Left lobe of liver (tissue), 2 donors: ENCODE data around the gene ZFP62. TPM values are rescaled to one million over a fixed set of nuclear protein-coding genes. Genes with fewer than 3 reads are reported as not detected.
"Not testable (repeated sequence)": the region's sequence is repeated elsewhere in the genome, so short reads cannot be mapped to it uniquely, and the experiment has no call there.

ENCODE experiments used
- ATAC-seq: fragments of 200-7000 bp; cut with Tn5 transposase; one replicate; pipeline ENCODE4 v1.9.1; 2020; ENCODE audit warnings: mild to moderate bottlenecking, moderate library complexity
- DNase-seq: peaks from one replicate; pipeline ENCODE4 v3.0.0-alpha.2; 2020; ENCODE audit warnings: low spot score
- total RNA-seq: library from RNA; stranded (reverse); gene quantifications from one replicate; pipeline ENCODE4 v1.2.1, GENCODE V29; 2021
- donor health status: DM: no; HTN: no; CAD: no; lungs with moderate emphysema.
- donor health status: DM: no; HTN: yes; CAD: no.

Gene ZFP62
- total RNA-seq, 1 donor from 2014 or later: 7.3 TPM

DNA sequence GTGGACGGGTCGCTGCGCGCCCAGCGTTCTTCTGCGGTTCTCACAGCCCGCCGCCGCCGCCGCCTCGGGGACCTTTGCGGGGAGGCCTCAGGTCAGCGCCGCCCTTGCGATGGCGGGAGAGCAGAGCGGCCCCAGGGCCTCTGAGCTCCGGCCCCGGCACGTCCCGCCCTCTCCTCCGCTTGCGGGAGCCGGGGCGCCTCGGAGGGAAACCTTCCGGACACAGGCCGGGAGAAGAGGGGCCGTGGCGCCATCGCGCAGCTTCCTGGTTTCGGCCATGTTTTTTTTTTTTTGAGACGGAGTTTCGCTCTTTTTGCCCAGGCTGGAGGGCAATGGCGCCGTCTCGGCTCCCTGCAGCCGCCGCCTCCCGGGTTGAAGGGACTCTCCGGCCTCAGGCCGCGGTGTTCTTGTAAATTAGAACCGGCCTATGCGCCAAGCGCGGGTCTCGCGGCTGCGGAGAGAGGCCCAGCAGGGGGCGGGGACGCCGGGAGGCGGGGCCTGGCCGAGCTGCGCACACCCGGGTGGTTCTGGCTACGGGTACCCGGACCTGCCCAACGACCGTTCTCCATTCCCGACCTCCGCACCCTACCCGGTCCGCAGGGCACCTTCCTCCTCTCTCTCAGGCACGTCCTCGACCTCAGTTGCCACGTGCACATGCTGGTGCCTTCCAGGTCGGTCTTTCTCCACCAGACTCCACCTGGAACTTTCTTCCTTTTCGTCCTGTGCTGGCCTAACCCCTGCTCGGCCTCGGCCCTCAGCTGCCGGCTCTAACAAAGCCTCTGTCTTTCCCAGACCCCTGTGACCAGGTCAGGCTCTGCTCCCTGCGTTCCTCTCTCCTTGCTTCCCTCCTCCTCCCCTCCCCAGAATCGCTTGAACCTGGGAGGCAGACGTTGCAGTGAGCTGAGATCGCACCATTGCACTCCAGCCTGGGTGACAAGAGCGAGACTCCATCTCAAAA lies 29.7 kb downstream of the ZFP62 start:
- ATAC-seq (peak; percentile 96), DNase-seq (peak; percentile 95)

- ATAC-seq (peak; percentile 75), DNase-seq (peak; percentile 81)
Observed at GRCh38 chr5:180830253-180831138, 30.6 kb downstream of the ZFP62 start.

- no peak for ATAC-seq
- no peak for DNase-seq
Observed at GRCh38 chr5:180829726-180830125, 31.4 kb downstream of the ZFP62 start.

GRCh38 chr5:180828756-180829531 lies 32.1 kb downstream of the ZFP62 start:
- DNase-seq, ATAC-seq: not testable (repeated sequence)

GRCh38 chr5:180827374-180827773 lies 33.7 kb downstream of the ZFP62 start:
- DNase-seq, ATAC-seq: not testable (repeated sequence)

DNA sequence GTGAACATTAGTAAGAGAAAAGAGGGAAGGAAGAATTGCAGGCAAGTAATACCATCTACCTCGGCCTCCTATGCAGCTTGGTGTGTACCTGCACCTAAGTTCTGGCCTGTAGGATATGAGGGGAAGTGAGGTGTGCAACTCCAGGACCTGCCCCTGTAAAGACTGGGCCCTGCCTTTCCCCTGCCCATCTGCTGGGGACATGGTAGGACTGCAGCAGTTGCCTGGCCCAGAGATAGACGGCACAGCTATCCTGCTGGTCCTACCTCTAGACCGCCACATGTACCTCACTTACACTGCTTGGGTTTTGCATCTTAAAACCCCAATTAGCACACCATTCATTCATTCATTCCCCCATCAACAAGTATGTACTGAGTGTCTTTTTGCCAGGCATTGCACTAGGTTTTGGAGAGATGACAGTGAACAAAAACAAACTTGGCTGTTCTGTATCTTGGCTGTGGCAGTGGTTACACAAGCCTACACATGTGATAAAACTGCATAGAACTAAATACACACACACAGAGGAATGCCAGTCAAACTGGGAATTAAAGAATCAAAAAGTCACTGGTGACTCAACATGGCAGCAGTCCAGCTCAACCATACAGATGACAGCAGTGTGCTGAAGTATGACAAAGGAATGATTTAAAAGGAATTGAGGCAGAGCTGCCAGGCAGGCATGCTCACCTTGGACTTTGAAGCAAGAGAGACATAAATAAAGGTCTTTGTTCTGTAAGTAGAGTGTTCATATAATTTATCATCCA lies 35.1 kb downstream of the ZFP62 start:
- peak; percentile 73 for DNase-seq

GRCh38 chr5:180824630-180825476 lies 36.2 kb downstream of the ZFP62 start:
- ATAC-seq (no peak), DNase-seq (no peak)

More for the DNA sequence above, 35.1 kb downstream of the ZFP62 start:
- peak; percentile 70 for ATAC-seq

DNA sequence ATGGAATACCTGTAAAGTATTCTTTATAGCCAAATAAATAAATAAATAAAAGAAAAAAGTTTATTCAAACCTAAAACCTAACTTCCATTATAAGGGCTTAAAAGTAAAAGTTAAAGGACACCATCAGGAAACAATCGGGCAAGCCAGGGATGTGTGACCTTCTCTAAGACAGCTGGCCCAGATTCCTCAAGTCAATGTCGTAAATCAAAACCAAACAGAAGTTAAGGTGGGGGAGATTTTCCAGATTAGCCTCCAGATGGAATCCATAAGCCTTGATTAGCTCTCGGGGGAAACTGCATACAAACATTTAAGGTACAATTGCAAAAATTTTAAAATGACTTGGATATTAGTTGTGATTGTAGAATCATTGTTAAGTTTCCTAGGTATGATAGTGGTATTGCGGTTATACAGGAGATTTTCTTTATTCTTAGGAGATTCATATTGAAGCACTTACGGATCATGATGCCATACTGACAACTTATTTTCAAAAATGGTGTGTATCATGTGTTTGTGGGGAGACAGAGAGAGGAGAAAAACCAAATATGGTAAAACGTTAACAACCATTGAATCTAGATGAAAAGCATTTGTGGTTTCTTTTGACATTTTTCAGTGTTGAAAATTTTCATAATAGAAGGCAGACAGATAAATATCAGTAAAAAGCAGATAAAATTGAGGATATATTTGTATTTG lies 37.0 kb downstream of the ZFP62 start:
- ATAC-seq: no peak
- no peak for DNase-seq

DNA sequence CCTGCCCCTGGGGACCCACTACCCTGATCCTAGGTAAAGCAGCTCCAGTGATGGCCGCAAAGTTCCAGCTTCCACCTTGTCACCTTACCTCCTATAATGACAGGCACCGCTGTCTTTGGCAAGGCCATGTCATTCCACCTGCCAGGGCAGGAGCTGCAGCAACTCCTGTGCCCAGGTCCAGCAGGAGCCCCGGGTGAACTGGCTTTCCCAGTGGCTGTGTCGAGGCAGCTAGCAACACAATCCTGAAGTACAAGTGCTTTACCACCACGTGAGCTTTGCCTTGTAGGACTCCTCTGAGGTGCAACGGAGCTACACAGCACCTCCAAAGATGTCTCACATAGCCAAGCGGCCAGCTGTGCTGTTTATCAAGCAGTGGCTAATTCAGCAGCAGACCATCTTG lies 37.7 kb downstream of the ZFP62 start:
- ATAC-seq: peak; percentile 64
- DNase-seq: no peak

GRCh38 chr5:180821538-180821937 lies 39.5 kb downstream of the ZFP62 start:
- DNase-seq (no peak), ATAC-seq (no peak)

GRCh38 chr5:180820788-180821321 lies 40.2 kb downstream of the ZFP62 start:
- DNase-seq (no peak), ATAC-seq (peak; percentile 13)

DNA sequence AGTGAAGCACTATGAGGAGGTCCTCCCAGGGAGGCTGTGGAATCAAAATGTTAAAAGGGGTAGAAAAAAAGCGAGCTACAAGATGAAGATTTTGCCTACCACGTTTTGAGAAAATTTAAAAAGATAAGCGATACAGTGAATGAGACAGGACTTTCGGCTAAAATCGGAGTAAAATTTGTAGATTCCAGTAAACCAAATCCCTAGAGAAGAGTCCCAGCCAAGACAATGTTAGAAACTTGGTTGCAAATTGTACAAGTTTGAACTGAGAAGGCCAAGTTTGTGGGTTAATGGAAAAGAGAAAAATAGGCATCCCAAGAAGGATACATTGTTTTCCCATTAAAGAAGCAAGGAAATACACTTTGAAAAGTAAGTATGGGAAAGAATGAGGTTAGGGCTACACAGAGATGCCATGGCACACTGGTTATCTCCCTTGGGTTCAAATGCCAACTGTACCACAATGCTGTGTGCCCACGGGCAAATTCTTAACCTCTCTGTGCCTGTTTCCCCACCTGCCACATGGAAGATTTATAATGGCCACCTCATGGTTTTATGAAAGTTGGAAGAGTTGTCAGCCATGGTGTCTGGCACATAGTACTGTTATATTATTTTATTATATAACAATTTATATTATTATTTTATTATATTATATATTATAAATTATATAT lies 42.3 kb downstream of the ZFP62 start:
- ATAC-seq (no peak), DNase-seq (no peak)

DNA sequence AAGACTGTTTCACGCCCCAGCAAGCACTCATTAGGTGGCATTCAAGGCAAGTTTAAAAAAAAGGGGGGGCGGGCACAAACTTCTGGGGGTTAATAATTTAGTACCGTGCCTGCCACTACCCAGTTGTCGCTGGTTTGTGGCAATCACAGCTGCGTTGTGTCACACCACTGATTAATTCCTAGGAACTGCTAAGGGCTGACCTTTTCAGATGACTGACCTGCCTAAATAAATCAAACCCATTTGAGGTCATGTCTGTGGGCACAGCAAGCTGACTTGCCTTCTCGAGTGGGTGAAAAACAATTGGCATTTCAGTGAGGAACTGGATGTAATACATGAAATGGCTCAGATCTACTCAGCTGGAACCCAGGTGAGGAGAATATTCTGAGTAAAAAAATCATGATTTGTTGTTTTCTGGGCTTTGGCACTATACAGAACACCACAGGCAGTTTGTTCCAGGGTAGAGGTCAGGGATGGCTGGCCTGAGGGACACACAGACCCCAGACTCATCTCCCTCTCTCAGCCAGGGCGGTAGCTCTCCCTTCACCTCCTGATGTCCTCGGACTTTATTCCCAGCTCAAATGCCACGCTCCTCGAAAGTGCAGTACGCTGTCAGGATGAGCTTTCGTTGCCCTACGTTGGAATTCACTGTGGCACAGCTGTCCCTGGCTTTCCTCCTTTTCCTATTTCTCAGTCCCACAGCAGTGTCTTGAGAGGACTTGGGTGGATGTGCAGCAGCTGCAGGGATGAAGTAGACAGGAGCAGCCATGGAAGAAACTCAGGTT lies 43.0 kb downstream of the ZFP62 start:
- ATAC-seq: no peak
- peak; percentile 39 for DNase-seq

DNA sequence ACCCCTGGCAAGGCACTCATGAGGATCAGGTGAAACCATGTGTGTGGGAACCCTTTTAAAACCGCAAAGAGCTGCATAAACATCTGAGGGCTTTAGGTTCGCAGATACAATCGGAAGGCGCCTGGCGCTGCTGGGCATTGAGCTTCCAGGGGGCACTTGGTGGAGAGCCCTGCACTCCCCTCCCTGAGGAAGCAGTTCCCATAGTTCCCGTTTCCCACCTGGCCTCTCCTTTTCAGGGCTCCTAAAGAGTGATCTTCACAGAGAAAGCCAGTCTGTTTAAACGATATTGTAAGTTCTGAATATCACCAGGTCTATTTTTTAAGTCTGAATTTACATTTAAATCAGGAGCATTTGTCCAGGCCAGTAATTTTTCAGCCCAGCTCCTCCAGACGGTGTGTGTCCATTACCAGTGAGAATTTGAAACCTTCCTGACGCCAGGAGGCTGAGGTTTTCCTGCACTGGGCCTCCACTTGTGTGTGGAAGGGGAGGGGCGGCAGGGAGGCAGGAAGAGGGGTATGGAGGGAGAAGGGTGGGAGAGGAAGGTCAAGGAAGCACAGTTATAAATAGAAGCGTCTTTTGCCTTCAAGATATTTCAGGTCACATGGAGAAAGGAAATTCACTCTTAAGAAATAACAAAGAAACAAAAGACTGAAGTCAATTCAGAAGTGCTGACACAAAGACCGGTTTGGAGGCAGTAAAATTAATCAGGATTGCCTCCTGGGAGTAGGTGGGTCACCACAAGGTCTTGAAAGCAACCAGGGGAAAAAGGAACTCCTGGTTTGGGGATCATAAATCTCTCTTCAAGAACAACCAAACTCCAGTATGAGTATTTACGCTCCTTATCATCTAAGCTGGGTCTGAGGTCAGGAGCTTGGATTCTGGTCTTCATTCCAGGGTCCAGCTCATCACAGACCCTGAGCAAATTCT lies 44.2 kb downstream of the ZFP62 start:
- ATAC-seq (peak; percentile 63), DNase-seq (peak; percentile 49)

DNA sequence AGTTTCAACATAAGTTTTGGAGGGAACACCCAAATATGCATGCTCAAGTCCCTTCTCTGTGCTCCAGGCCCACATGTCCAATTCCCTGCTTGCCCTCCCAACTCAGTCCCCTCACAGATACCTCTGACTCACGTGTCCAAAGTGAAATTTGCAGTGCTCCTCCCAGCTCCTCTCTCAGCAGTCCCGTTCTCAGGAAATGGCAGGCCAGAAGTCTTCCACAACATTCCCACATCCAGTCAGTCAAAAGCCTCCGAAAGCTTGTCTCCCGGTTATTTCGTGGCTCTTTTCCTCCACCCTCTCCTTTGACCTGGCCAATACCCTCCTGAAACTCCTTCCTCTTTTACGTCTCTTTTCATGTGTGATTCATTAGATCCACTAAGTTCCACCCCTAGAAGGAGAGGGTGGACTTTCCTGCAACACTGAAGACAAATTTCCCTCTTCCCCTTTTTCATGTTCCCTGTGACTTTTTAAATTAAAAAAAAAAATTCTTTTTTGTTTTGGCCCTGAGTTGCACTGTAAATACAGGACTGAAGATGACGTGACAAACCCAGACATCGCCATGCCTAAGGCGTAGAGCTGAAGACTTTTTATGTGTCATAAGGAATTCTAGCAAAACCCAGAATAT lies 45.7 kb downstream of the ZFP62 start:
- ATAC-seq (no peak), DNase-seq (peak; percentile 45)
